Stimulated activated CD8-positive, alpha-beta memory T cell treated with anti-CD3 and anti-CD28 coated beads, Interleukin-7, amount 100 ng/mL, for 4 hours (primary cell): ENCODE data around the gene EGLN2.
"Not testable (repeated sequence)": the region's sequence is repeated elsewhere in the genome, so short reads cannot be mapped to it uniquely, and the experiment has no call there.

ENCODE experiments used
- DNase-seq, 2 donors: peaks; one replicate each; pipeline ENCODE4 v3.0.0-alpha.2; 2020; ENCODE audit warnings: low read depth in 2 of 2

The EGLN2 gene

GRCh38 chr19:40798683-40799557 lies at the start of gene EGLN2:
Gene EGLN2 (plus strand): TSS chr19:40799191. CDS start chr19:40800573, 1,382 bp downstream.
- DNase-seq: peak; percentile 100

DNA sequence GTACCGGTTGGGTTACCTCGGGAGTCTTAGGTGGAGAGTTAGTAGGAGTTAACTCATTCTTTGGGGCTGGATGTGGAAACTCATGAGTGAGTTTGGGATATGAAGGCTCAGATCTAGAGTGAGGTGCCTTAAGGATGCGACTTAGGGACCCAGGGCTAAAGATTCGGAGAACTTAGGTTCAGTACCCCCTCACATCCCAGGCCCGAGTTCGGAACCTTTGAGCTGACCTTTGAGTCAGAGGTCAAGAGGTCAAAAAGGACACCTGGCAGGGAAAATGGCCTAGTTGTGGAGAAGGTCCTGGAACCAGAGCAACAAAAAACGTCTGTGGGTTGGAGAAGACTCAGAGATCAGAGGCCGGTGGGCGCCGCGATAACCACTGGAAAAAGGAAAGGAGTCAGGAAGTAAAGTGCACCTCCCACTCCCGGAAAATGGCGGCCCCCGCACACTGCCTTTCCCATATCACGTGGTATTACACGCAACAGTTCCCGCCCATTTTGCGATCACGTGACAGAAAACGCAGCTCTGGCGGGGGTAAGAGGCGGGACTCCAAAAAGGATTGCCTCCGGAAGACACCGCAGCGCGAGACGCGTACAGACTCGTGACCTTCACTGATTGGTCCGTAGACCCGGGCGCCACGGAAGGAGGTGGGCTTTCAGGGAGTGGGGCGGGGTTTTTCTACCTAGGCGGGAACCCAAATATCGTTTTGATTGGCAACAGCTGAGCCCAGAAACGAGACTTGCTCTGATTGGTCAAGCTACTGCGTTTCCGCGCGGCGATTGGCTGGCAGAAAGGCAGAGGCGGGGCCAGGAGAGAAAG lies 48.7 kb upstream of the EGLN2 start, which contains the start of gene ACTMAP:
Gene ACTMAP (minus strand): TSS at position 420 of the 816 bp plus-strand sequence. CDS start 674 bp downstream, outside the sequence.
- DNase-seq: peak; percentile 98 to 99

GRCh38 chr19:40750874-40751537 lies 48.0 kb upstream of the EGLN2 start, which contains the start of gene SNRPA:
Gene SNRPA (plus strand): TSS chr19:40751203. CDS start chr19:40751409, 206 bp downstream.
- DNase-seq: peak; percentile 93 to 95

GRCh38 chr19:40752257-40752781 lies 46.7 kb upstream of the EGLN2 start:
- DNase-seq: no peak

- peak; percentile 43 for DNase-seq
Measured at GRCh38 chr19:40754611-40755247, 44.3 kb upstream of the EGLN2 start.

GRCh38 chr19:40755248-40755624 lies 43.8 kb upstream of the EGLN2 start:
- no peak for DNase-seq

DNA sequence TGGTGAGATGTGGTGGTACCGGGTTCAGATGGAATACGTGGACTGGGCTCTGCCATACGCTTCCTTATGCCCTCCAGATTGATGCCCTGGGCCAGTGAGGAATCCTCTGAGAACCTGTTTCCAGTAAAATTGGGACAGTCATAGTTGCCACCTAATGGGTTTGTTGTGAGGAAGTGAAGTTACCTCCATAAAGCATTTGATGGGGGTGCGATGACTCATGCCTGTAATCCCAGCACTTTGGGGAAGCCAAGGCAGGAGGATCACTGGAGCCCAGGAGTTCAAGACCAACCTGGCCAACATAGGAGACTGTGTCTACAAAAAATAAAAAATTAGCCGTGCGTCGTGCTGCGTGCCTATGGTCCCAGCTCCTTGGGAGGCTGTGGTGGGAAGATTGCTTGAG lies 43.2 kb upstream of the EGLN2 start:
- DNase-seq: no peak

GRCh38 chr19:40756502-40757110 lies 42.4 kb upstream of the EGLN2 start:
- DNase-seq: peak; percentile 25 to 42

DNA sequence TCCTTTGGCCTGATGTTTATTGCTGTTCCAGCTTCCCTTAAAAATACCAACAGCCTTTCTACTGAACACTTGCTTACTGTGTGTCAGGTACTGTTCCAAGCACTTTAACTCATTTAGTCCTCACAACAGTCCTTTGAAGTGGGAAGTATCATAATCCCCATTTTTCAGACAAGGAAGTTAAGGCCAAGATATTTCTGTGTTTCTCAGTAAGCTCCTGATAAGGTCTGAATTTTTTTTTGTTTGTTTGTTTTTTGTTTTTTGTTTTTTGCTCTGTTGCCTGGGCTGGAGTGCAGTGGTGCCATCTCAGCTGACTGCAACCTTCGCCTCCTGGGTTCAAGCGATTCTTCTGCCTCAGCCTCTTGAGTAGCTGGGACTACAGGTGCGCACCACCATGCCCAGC lies 40.5 kb upstream of the EGLN2 start:
- DNase-seq: no peak

DNA sequence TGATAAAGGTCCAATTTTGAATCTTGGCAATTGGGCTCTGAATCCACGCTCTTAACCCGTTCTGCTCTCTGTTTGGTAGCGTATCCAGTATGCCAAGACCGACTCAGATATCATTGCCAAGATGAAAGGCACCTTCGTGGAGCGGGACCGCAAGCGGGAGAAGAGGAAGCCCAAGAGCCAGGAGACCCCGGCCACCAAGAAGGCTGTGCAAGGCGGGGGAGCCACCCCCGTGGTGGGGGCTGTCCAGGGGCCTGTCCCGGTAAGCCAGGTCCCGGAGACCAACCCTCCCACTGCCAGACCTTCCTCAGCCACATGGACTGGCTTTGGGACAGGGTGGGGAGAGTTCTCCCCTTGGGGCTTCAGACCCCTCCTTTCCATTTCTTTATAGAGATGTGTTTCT lies 39.6 kb upstream of the EGLN2 start:
- DNase-seq: no peak

DNA sequence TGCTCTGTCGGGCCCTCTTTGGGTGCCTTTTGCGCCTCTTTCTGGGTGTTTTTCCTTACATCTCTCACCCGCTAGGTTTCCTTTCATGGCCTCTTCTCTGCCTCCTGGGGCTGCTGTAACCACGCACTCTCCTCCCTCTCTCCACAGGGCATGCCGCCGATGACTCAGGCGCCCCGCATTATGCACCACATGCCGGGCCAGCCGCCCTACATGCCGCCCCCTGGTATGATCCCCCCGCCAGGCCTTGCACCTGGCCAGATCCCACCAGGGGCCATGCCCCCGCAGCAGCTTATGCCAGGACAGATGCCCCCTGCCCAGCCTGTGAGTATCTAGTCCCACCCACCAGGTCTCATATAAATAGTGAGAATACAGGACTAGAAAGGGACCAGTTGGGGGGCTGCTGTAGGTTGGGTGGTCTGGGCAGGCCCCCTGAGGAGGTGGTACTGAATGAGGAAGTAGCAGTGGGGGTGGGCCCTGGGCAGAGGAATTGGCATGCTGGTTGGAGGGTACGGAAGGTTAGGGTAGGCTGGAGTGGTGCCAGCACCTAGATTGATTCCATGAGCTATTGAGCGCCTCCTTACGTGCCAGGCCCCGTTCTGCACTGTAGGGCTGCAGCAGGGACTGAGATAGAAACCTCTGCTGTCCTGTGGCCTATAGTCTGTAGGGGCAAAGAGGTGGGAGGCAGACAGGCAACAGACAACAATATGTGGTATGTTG lies 36.1 kb upstream of the EGLN2 start:
- no peak for DNase-seq

GRCh38 chr19:40763526-40763925 lies 35.5 kb upstream of the EGLN2 start:
- DNase-seq: no peak

DNA sequence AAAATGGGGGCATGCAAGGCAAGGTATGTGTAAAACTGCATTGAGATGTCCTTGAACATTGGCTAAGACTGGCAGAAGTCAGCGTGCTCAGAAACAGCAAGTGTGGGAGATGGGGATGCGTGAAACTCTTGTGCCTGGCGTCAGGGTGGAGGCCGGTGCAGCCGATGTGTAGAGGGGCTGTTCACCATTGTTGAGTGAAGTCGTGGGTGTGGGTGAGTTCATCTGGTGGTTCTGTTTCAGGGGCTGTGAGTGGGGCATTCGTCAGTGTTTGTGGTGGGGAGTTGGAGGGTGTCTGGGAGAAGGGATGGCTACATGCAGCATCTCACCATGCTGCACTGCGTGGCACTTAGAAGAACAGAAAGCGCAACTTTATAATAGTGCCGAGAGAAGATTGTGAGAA lies 35.0 kb upstream of the EGLN2 start:
- no peak for DNase-seq

DNA sequence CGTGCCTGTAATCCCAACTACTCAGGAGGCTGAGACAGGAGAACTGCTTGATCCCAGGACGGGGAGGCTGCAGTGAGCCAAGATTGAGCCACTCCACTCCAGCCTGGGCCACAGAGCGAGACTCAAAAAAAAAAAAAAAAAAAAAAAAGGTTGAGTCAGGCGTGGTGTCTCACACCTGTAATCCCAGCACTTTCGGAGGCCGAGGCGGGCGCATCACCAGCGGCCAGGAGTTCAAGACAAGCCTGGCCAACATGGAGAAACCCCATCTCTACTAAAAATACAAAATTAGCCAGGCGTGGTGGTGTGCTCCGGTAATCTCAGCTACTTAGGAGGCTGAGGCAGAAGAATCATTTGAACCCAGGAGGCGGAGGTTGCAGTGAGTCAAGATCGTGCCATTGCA lies 32.6 kb upstream of the EGLN2 start:
- not testable (repeated sequence) for DNase-seq

DNA sequence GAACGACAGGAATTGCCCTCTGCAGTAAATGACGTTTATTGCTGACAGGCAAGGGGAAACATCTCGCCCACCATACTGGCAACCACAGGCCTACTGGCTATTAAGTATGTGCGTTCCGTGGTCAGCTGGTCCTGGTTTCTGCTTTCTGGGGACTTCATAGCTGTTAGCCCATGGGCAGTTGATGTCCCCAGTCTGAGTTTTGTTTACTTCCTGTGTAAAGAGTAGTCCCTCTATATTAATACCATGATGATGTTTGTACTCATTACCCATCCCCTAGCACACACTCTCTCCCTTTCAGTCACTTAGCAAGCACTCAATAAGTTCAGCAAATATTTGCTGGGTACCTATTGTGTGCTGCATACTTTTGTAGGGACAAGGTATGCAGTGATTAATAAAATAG lies 30.1 kb upstream of the EGLN2 start:
- no peak for DNase-seq

- DNase-seq: not testable (repeated sequence)
Measured at GRCh38 chr19:40771101-40771862, 27.7 kb upstream of the EGLN2 start.

GRCh38 chr19:40774916-40775631 lies 23.9 kb upstream of the EGLN2 start, which contains the start of gene MIA:
Gene MIA (plus strand): TSS chr19:40775521. CDS start chr19:40775543, 22 bp downstream.
- DNase-seq: no peak

GRCh38 chr19:40775632-40776022 lies 23.4 kb upstream of the EGLN2 start:
- no peak for DNase-seq

DNA sequence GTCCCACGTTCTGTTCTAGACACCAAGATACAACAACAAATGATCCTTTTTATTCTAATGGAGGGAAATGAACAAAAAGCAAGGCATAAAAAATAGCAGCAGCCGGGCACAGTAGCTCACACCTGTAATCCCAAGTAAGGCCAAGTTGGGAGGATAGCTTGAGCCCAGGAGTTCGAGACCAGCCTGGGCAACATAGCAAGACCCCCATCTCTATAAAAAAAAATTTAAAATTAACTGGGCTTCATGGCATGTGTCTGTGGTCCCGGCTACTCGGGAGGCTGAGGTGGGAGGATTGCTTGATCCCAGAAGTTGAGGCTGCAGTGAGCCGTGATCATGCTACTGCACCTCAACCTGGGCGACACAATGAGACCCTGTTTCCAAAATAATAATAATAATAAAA lies 22.6 kb upstream of the EGLN2 start:
- no peak for DNase-seq
